ENCODE measurements around the gene DOCK6.

DNA sequence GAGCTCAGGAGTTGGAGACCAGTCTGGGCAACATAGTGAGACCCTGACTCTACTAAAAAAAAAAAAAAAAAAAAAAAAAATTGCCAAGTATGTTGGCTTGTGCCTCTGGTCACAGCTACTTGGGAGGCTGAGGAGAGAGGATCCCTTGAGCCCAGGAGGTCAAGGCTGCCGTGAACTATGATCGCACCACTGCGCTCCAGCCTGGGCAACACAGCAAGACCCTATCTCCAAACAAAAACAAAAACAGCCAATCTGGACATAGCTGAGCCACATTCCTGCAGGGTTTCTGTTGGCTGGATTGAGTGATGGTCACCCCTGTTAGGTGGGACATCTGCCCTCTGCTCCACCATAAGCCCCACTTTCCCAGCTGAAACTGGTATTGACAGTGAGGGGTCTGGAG, 36.5 kb downstream of the DOCK6 start:
- TF ChIP-seq, protein P1, sequence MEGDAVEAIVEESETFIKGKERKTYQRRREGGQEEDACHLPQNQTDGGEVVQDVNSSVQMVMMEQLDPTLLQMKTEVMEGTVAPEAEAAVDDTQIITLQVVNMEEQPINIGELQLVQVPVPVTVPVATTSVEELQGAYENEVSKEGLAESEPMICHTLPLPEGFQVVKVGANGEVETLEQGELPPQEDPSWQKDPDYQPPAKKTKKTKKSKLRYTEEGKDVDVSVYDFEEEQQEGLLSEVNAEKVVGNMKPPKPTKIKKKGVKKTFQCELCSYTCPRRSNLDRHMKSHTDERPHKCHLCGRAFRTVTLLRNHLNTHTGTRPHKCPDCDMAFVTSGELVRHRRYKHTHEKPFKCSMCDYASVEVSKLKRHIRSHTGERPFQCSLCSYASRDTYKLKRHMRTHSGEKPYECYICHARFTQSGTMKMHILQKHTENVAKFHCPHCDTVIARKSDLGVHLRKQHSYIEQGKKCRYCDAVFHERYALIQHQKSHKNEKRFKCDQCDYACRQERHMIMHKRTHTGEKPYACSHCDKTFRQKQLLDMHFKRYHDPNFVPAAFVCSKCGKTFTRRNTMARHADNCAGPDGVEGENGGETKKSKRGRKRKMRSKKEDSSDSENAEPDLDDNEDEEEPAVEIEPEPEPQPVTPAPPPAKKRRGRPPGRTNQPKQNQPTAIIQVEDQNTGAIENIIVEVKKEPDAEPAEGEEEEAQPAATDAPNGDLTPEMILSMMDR (IDR thresholded peaks at IDR 0.05; ENCODE audit: poor library complexity, severe bottlenecking) = no peak
- no peak for TF ChIP-seq SMC3 (conservative IDR thresholded peaks at IDR 0.05; ENCODE audit: poor library complexity)

All from neural cell (in vitro differentiated cells).